NCI-H2029 (cell line): ENCODE data around the gene A2ML1.
"Not testable (repeated sequence)": the region's sequence is repeated elsewhere in the genome, so short reads cannot be mapped to it uniquely, and the experiment has no call there.

ENCODE experiments used
- DNase-seq: peaks from one replicate; lab custom pipeline; 2025; lab: John Stamatoyannopoulos, UW

The A2ML1 gene

DNA sequence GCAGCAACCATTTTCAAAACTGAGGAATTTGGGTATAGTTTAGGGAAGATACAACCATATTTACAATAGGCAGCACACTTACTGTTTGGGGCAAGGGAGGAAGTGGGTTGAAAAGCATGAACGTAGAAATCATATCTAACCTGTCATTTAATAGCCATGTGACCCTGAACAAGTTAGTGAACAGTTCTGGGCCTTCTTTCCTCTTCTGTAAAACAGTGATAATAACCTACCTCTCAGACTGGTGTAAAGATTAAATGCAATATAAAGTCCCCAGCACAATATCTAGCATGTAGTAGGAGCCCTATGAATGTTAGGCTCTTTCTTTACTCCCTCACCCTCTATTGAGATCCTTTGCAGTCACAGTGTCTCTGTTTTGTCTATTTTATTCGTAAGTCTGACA lies 33.5 kb downstream of the A2ML1 start:
- DNase-seq: no peak

DNA sequence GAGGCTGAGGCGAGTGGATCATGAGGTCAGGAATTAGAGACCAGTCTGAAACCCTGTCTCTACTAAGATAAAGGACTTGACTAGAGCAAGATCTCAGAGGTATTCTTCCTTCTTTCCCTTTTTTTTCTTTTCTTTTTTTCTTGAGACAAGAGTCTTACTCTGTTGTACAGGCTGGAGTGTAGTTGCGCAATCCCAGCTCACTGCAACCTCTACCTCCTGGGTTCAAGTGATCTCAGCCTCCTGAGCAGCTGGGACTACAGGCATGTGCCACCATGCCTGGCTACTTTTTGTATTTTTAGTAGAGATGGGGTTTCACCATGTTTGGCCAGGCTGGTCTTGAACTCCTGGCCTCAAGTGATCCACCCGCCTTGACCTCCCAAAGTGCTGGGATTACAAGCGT lies 37.0 kb downstream of the A2ML1 start:
- not testable (repeated sequence) for DNase-seq

DNA sequence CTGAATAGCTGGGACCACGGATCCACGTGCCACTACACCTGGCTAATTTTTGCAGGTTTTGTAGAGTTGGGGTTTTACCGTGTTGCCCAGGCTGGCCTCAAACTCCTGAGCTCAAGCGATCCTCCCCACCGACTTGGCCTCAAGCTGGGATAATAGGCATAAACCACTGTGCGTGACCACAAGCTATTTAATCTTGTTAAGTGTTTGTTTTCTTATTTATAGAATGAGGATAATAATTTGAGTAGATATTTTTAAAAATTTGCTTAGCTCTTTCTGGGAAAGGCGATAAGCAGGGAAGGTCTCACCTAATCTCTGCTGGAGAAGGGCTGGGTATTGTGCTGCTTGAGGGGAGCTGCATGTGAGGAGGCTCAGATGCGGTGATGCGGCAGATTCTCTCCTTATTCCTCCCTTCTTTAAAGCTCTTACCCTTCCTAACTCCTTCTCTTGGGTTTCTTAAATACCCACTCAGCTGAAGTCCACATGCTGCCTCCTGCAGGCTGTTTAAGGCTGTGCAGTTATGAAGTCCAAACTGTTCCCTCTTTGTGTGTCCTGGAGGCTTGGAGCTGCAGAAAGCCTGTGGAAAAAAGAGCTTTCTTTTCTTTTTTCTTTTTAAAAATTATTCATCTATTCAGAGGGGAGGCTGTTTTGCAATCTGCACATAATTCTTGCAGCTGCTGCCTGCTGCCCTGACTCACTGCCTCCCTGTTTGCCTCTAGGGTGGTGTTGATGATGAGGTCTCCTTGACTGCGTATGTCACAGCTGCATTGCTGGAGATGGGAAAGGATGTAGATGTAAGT lies 37.9 kb downstream of the A2ML1 start:
- no peak for DNase-seq

DNA sequence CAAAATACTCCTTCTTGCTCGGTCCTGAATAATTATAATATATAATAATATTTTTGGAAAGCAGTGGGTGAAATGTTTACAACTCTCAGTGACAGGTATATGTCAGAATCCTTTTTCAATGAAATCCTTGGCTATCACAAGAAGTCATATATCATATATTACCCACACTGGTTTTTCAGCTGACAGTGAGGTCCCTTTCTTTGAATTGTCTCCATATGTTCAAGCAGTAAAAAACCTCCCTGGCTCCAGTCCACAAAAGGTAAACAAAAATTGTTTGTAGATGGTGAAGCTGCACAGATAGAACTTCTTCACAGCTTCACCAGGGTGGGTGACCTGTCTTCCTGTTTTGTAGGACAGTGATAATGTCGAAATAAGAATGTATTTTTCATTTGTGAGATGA lies 44.0 kb downstream of the A2ML1 start:
- no peak for DNase-seq

DNA sequence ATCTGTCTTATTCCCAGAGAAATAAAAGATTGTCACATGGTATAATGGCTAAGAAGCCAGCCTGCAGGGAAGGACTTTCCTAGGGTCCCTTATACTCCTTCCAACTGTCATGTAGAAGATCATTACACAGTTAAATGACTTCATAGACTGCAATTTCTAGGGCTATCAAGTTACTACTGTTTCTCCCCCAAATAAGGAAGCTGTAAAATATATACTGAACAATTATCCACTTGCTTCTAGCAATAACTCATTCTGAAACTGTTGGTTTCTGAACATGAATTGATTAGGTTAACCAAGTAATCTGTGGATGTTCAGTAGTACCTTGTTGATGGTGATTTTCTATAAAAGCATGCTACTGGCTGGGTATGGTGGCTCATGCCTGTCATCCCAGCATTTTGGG lies 44.6 kb downstream of the A2ML1 start:
- no peak for DNase-seq

GRCh38 chr12:8867786-8868185 lies 45.4 kb downstream of the A2ML1 start:
- DNase-seq: no peak

DNA sequence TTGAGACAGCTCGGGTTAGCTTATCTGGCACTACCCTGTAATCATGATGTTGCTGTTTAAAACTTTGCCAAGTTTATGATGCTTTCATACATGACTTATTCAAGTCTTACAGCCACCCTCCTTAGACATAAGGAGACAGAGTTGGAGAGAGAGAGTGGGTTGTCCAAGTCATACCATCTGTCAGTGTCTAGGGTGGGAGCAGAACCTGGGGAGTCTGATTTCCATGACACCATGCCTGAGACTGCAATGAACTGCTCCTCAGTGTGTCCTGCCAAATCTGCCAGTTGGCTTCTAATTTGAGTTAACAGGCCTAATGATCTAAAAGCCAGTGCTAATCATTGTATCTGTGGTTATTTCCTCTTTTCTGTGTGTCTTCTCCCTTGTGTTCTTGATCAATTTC lies 48.2 kb downstream of the A2ML1 start:
- DNase-seq: no peak

GRCh38 chr12:8871068-8871467 lies 48.6 kb downstream of the A2ML1 start:
- DNase-seq: no peak

DNA sequence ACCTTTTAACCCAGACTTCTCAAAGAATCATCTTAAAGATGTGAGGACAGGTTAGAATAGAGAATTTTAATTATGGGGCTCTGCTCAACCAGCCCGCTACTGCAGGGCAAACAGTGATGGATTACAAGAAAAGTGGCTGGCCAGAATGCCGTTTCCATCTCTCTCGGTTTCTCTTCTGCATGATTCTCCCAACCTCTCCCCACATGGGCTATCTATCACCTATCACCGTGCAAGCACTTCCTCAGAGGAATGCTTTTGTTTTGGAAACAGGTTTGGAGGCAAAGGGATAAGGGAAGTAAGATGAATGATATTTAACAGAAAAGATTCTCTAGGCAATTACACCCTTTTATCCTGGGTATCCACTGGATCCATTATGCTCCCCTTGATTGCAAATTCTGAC lies 54.5 kb downstream of the A2ML1 start:
- DNase-seq: no peak

DNA sequence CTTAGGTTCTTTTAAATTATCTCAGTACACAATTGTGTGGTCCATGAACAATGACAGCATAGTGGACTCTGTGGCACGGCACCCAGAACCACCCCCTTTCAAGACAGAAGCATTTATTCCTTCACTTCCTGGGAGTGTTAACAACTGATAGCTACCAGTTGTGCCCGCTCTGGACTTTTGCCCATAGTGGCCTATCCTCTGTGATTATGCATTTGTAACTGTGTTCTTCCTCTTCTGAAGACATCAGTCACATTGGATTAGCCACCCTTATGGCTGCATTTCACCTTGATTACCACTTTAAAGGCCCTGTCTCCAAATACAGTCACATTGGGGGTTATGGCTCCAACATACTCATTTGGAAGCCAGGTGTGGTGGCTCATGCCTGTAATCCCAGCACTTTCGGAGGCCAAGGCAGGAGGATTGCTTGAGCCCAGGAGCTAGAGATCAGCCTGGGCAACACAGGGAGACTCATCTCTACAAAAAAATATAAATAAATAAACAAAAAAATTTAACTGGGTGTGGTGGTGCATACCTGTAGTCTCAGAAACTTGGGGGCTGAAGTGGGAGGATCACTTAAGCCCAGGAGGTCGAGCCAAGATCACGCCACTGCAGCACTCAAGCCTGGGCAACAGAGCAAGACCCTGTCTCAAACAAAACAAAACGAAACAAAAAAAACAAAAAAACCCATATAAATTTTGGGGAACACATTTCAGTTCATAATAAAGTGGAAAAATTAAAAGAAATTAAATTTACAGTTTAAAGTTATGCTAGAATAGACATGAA lies 64.3 kb downstream of the A2ML1 start:
- DNase-seq: no peak

DNA sequence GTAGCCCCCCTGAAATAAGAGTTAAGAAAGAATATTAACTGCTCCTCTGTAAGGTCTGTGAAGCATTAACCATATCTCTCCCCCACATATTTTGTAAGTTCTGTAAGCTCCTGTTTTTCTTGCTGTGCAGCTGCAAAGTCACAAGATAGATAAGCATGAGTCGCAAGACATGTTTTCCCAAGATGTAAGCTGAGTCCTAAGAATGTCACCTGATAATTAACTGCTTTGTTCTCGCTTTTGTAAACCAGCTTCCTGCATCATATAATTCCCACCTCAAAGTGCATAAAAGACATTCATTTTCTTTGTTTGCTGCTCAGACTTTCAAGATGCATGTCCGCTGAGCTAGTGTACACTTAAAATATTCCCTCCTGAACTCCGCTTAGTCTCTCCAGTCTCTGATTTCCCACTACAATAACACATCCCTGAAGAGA lies 64.9 kb downstream of the A2ML1 start:
- DNase-seq: no peak

GRCh38 chr12:8890313-8891085 lies 68.1 kb downstream of the A2ML1 start:
- DNase-seq: peak; percentile 21

- DNase-seq: no peak
These were observed 69.6 kb downstream of the A2ML1 start for GRCh38 chr12:8891976-8892375.

DNA sequence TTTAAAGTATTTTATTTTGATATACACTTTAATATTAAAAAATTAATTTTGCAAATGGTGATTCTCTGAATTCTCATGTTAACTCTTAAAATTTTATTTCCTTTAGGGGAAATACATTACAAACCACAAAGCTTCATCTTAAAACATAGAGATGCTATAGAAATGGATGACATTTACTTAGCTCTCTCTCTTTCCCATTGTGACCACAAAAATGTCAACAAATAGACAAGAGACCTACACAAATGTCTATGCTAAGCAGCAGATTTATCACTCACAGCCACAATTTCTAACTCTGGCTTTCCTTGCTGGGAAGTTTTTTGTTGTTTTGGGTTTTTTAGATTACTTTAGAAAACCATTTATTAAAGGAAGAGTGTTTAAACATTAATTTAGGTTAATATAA lies 72.0 kb downstream of the A2ML1 start:
- DNase-seq: no peak

GRCh38 chr12:8894986-8895385 lies 72.6 kb downstream of the A2ML1 start:
- DNase-seq: no peak

DNA sequence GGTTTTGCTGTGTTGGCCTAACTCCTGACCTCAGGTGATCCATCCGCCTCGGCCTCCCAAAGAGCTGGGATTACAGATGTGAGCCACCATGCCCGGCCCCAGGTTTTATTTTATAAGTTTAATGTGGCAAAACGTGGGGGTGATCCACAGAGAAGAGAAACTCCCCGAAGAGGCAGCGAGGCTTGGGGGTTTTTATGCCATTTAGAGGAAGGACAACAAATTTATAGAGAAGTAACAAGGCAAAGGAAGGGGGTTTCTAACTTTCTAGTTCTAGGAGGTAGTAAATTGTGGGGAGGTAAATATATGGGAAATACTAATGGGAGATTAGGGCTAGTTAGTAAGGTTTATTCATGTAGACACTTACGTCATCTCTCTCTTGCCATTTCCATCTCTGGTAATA lies 74.7 kb downstream of the A2ML1 start:
- DNase-seq: no peak

DNA sequence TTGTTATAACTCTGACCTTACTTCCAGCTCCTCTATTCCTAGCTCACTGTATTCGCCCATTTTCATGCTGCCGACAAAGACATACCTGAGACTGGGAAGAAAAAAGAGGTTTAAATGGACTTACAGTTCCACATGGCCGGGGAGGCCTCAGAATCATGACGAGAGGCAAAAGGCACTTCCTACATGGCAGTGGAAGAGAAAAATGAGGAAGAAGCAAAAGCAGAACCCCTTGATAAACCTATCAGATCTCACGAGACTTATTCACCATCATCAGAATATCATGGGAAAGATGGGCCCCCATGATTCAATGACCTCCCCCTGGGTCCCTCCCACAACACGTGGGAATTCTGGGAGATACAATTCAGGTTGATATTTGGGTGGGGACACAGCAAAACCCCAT lies 77.4 kb downstream of the A2ML1 start:
- DNase-seq: no peak

DNA sequence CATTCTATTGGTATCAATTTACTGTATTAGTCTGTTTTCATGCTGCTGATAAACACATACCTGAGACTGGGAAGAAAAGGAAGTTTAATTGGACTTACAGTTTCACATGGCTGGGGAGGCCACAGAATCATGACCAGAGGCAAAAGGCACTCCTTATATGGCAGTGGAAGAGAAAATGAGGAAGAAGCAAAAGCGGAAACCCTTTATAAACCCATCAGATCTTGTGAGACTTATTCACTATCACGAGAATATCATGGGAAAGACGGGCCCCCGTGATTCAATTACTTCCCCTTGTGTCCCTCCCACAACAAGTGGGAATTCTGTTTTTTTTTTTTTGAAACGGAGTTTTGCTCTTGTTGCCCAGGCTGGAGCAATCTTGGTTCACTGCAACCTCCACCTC lies 80.3 kb downstream of the A2ML1 start:
- DNase-seq: not testable (repeated sequence)

DNA sequence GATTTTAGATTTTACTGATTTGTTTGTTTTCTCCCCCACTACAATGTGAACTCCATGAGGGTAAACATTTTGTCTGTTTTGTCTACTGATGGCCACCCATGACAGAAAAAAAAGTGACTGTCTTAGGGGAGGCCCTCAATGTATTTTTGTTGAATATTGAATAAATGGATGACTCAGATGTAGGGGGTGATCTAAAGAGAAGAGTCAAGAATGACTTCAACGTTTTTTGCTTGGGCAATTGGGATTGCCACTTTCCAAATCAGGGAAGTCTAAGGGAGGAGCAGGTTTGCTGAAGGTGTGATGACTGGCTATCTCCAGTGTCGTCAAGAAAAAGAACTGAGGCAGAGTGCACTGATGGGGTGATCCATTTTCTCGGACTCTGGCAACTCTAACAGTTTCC lies 81.2 kb downstream of the A2ML1 start:
- no peak for DNase-seq

DNA sequence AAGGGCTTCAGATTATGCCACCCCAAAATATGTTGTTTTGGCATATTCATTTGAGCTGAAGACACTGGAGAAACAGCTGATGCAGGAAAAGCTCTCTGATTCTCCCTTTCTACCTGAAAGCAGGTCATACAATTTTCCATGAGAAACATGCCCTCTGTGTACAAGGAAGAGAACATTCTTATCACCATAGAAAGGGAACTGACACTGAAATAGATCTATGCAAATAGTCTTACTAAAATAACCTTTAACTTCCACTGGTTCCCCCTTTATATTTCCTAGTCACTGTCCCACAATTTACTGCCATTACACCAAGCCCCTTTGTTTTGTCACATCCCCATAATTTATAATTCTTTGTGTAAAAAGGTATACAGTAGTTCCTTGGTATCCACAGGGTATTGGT lies 82.2 kb downstream of the A2ML1 start:
- DNase-seq: no peak

DNA sequence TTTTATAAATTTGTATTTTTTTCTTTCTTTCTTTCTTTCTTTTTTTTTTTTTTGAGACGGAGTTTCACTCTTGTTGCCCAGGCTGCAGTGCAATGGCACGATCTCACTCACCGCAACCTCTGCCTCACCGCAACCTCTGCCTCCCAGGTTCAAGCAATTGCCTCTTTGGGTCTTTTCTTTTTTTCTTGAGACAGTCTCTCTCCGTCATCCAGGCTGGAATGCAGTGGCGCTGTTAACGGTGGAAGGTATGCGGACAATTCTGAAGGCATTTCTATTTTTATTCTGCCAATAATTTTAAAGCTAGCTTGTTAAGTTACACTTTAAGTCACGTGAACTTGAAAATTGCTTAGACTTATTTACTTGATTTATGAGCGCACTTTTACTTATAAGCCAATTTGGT lies 83.1 kb downstream of the A2ML1 start:
- DNase-seq: no peak

GRCh38 chr12:8906266-8907180 lies 84.1 kb downstream of the A2ML1 start:
- DNase-seq: no peak
